Spinal cord (tissue), 10 donors: ENCODE measurements around the gene GRIN3A. TPM values are rescaled to one million over a fixed set of nuclear protein-coding genes. Genes with fewer than 3 reads are reported as not detected.

Experiments used
- DNase-seq, 6 donors: peaks; one replicate each; pipeline versions ENCODE4 v3.0.0 to v3.0.0-alpha.2; 2013 to 2015; ENCODE audit warnings: low spot score in 6 of 6, low read depth in 4 of 6
- H3K27ac ChIP-seq: one replicate; pipeline ENCODE4 v1.5.1; 2013; ENCODE audit warnings: low read depth, low read length, control low read depth
- H3K27me3 ChIP-seq: one replicate; pipeline ENCODE4 v1.6.1; 2013; ENCODE audit warnings: low read length; ENCODE audit not compliant: control insufficient read depth, insufficient read depth
- H3K36me3 ChIP-seq: one replicate; pipeline ENCODE4 v1.6.1; 2013; ENCODE audit warnings: low read length; ENCODE audit not compliant: control insufficient read depth, insufficient read depth
- H3K4me1 ChIP-seq: one replicate; pipeline ENCODE4 v1.6.1; 2013; ENCODE audit warnings: low read length; ENCODE audit not compliant: control insufficient read depth, insufficient read depth
- H3K4me3 ChIP-seq: one replicate; pipeline ENCODE4 v1.5.1; 2013; ENCODE audit warnings: low read depth, low read length, control low read depth
- H3K9me3 ChIP-seq: one replicate; pipeline ENCODE4 v1.6.1; 2013; ENCODE audit warnings: low read length; ENCODE audit not compliant: control insufficient read depth, insufficient read depth
- WGBS: methylation state at CpG from one replicate; pipeline ENCODE4 v1.1.5; 2013; ENCODE audit warnings: missing lambda C conversion rate; ENCODE audit not compliant: insufficient coverage; 5-methylcytosine and 5-hydroxymethylcytosine counted together
- polyA plus RNA-seq, 2 donors: library from polyadenylated mRNA; unstranded; fragments of 120-200 nt; gene quantifications; one replicate each; pipeline ENCODE4 v1.2.1, GENCODE V29; 2013; ENCODE audit not compliant: insufficient read length in 2 of 2
- total RNA-seq, 2 donors: library from RNA; depleted of rRNA in 1 of 2; stranded (reverse); fragments of 120-200 nt in 1 of 2; fragments of >200 nt in 1 of 2; gene quantifications; one replicate each; pipeline versions ENCODE4 v1.2.3 to v1.2.4, GENCODE V29; 2013 to 2014
- donor health status: healthy.

GRIN3A gene
- total and polyA plus RNA-seq, 4 donors, result 8.5 to 27.2 (median 20.2) TPM

DNA sequence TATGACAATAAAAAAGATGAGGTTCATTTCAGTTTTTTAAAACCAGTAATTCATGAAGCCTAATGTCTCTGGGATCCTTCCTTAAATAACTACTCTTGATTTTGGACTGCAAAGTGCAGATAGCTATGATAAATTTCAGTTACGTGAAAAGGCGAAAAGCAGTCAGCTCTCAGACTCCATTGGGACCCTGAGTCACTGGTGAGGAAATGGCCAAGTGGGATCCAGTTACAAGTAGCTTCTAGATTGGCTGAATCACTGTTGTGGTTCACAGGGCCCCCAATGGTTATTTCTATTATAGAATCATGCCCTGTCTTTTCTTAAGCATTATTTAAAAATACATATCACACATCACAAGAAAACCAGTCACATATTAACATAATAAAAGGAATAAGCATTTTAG lies 112.6 kb downstream of the GRIN3A start:
- Histone ChIP-seq H3K4me3 (no peak overlapping the region), H3K36me3 (no peaks in the 10 kb centered on the region), H3K4me1 (no peaks in the 10 kb centered on the region), H3K27me3 (no peaks in the 10 kb centered on the region), H3K9me3 (no peaks in the 10 kb centered on the region), H3K27ac (no peak overlapping the region)
- no peak for DNase-seq
- WGBS, result 92% methylated on average over 2 of the region's 2 CpGs

DNA sequence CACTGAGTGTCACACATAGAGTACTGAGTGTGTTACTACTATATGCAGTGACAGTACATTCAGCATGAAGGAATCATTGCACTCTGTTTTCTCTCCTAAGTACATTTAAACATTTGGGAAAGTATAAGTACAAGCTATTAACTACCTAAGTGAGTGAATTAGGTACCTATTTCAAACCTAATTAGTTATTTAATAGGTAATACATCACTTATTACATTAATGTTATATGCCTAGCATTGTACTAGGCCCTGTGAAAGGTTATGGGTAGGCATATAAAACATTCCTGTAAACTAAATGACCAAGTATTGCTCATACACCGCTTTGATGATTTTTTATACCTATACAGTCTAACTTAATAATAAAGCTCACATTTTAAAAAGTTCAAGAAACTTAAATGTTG lies 118.0 kb downstream of the GRIN3A start:
- H3K27me3 ChIP-seq, result no peaks in the 10 kb centered on the region
- no peak overlapping the region for H3K27ac ChIP-seq
- H3K9me3 ChIP-seq, result no peaks in the 10 kb centered on the region
- no CpG with 5 or more reads among the region's 1 CpG for WGBS
- H3K4me3 ChIP-seq, result no peak overlapping the region
- no peaks in the 10 kb centered on the region for H3K36me3 ChIP-seq
- no peak for DNase-seq
- H3K4me1 ChIP-seq, result no peaks in the 10 kb centered on the region

GRCh38 chr9:101618698-101619097 lies 119.7 kb downstream of the GRIN3A start:
- Histone ChIP-seq H3K27ac (no peak overlapping the region), H3K27me3 (no peaks in the 10 kb centered on the region), H3K36me3 (no peaks in the 10 kb centered on the region), H3K9me3 (no peaks in the 10 kb centered on the region), H3K4me1 (no peaks in the 10 kb centered on the region), H3K4me3 (no peak overlapping the region)
- DNase-seq, result peak in 1 of 6 donors; percentile 19

DNA sequence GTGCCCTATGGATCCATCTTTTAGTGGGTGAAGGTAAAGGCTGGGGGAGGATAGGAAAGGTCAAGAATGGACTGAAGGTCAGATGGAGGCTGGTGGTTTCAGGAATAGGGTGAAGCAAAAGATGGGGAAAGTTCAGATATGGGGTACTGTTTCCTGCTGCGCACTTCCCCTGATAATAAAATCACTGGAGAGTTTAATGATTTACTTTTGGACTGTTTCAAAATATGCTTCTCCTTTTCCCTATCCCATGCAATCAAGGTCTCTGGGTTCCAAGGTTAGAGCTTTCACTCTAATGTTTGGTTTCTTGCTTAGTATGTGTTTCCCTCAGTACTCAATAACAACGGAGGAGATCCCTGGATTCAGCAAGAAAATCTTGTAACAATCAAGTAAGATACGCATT lies 132.9 kb downstream of the GRIN3A start:
- Histone ChIP-seq H3K27me3 (no peaks in the 10 kb centered on the region), H3K4me3 (no peak overlapping the region), H3K27ac (no peak overlapping the region), H3K36me3 (no peaks in the 10 kb centered on the region), H3K4me1 (no peaks in the 10 kb centered on the region), H3K9me3 (no peaks in the 10 kb centered on the region)
- 92% methylated on average over 2 of the region's 3 CpGs for WGBS
- no peak for DNase-seq

- DNase-seq, result no peak
- Histone ChIP-seq H3K9me3 (no peaks in the 10 kb centered on the region), H3K27ac (no peak overlapping the region), H3K4me1 (no peaks in the 10 kb centered on the region), H3K36me3 (no peaks in the 10 kb centered on the region), H3K27me3 (no peaks in the 10 kb centered on the region), H3K4me3 (no peak overlapping the region)
- WGBS, result no CpG with 5 or more reads among the region's 2 CpGs
Measured at GRCh38 chr9:101604296-101604695, 134.2 kb downstream of the GRIN3A start.

DNA sequence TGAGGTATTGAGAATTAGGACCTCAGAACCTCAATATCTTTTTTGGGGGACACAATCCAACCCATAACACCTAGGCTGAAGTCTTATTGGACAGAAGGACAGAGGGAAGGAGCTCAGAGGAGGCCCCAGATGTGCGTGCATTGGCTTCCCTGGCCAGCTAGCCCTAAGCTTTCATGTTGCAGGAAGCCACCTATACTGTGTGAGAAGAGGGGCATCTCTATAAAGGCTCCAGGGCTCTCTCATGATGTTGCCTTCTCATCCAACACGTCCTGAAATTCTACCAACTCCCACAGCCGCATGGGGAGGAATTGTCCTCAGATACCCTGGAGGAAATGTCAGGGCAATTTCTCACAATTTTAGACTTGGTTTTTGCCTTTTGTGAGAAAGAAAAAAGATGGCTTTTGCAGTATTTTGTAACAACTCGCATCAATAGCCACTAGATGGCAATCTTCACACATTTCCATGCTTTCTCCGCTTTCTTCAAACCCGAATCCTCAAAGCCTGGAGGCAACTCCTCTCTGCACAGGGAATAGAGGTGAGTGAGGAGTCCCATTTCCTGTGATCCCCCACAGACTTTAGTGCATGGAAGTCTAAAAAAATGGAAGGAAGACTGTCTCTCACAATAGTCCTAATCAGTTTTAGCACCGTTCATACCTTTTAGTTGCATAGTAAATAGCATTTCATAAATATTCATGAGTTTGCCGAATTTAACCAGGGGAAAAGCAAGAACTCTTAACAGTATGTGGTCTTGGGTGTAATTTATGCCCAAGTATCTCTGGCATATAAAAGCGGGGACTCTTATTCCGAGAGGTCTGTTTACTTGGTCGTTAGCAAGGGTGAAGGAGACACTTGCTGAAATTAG lies 136.3 kb downstream of the GRIN3A start:
- Histone ChIP-seq H3K27ac (no peak overlapping the region), H3K36me3 (no peaks in the 10 kb centered on the region), H3K4me1 (no peaks in the 10 kb centered on the region), H3K9me3 (no peaks in the 10 kb centered on the region), H3K4me3 (no peak overlapping the region), H3K27me3 (no peaks in the 10 kb centered on the region)
- peak; percentile 45 to 94 (median 57) for DNase-seq
- whole genome bisulfite sequencing, result no CpG with 5 or more reads among the region's 11 CpGs

DNA sequence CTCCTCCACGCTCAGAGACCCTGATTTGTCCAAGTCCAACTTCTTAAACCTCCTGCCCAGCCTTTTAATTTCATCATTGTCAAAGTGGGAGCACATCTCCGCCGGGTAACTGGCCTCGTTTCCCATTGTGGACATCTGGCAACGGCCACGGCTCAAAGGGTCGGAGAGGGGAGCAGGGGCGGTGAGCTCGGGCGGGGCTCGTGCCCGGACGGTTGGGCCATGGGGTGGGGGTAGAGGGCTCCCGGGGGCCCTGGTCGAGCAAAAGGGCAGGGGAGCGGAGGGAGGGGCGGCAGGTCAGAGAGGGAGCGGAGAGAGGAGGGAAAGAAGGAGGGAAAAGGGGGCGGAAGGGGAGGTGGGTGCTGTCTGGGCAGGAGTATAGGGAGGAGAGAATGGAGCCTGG lies 143.7 kb downstream of the GRIN3A start, which contains the start of gene PPP3R2:
TSS of gene PPP3R2 (minus strand) at position 174 of the 400 bp plus-strand sequence. CDS start at position 126, 48 bp downstream.
- H3K4me3 ChIP-seq, result no peak within 1 kb of the TSS
- 94% methylated on average over 17 of the region's 19 CpGs for WGBS
- H3K27ac ChIP-seq, result no peak within 1 kb of the TSS
- no peaks in the 10 kb centered on the region for H3K4me1 ChIP-seq
- H3K9me3 ChIP-seq, result no peaks in the 10 kb centered on the region
- H3K36me3 ChIP-seq, result peaks cover 5% of the 10 kb centered on the region
- DNase-seq, result no peak
- H3K27me3 ChIP-seq, result no peaks in the 10 kb centered on the region

DNA sequence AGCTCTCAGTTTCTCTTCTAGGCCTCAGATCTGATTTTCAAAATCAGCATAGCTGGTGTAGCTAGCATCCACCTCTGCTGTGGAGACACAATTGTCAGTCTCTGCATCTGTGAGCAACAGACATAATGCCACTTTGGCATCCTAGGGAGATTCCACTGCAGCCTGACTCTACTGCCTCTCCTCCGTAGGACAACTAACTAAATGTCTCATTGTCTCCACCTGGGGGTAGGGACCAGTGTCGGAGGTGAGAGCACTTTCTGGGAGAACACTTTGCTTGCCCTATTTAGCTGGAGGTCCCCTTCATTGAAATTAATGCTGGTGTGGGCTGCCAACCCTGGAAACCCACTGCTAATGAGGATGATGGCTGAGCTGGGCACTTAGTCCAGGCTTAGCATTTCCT lies 145.1 kb downstream of the GRIN3A start:
- WGBS, result 86% methylated on average over 1 of the region's 2 CpGs
- no peaks in the 10 kb centered on the region for H3K4me1 ChIP-seq
- H3K4me3 ChIP-seq, result no peak overlapping the region
- H3K27ac ChIP-seq, result no peak overlapping the region
- DNase-seq, result no peak
- no peaks in the 10 kb centered on the region for H3K27me3 ChIP-seq
- peaks cover 5% of the 10 kb centered on the region for H3K36me3 ChIP-seq
- H3K9me3 ChIP-seq, result no peaks in the 10 kb centered on the region

DNA sequence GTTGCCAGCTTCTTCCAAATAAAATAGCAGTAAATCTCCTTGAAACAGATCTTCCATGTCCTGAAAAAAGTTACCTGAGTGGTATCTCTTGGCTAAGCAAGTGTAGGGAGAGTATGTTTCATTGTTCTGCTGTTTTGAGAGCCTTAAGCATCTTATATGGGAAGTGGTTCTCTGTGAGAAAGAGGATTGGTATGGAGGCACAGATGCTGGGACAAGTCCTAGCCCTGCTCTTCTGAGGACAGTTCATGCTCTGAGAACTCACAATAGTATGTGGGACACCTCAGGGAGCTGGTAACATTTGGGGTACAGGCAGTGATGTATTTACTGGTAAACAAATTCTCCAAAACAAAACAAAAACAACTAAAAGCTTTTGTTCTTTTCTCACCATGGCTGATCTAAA lies 145.7 kb downstream of the GRIN3A start:
- H3K36me3 ChIP-seq, result peaks cover 5% of the 10 kb centered on the region
- no peak overlapping the region for H3K27ac ChIP-seq
- DNase-seq, result no peak
- no peaks in the 10 kb centered on the region for H3K9me3 ChIP-seq
- no peaks in the 10 kb centered on the region for H3K27me3 ChIP-seq
- H3K4me1 ChIP-seq, result no peaks in the 10 kb centered on the region
- H3K4me3 ChIP-seq, result no peak overlapping the region

GRCh38 chr9:101591787-101592446 lies 146.5 kb downstream of the GRIN3A start:
- DNase-seq, result no peak
- no peak overlapping the region for H3K27ac ChIP-seq
- no peaks in the 10 kb centered on the region for H3K4me1 ChIP-seq
- no peaks in the 10 kb centered on the region for H3K9me3 ChIP-seq
- H3K27me3 ChIP-seq, result no peaks in the 10 kb centered on the region
- peaks cover 5% of the 10 kb centered on the region for H3K36me3 ChIP-seq
- H3K4me3 ChIP-seq, result no peak overlapping the region
